ENCODE measurements around the gene ABCA4. TPM values are rescaled to one million over a fixed set of nuclear protein-coding genes. Genes with fewer than 3 reads are reported as not detected.
"Not testable (repeated sequence)": the region's sequence is repeated elsewhere in the genome, so short reads cannot be mapped to it uniquely, and the experiment has no call there.

Gene ABCA4
- total RNA-seq, 1 experiment from 2014 or later: 0.22 TPM

DNA sequence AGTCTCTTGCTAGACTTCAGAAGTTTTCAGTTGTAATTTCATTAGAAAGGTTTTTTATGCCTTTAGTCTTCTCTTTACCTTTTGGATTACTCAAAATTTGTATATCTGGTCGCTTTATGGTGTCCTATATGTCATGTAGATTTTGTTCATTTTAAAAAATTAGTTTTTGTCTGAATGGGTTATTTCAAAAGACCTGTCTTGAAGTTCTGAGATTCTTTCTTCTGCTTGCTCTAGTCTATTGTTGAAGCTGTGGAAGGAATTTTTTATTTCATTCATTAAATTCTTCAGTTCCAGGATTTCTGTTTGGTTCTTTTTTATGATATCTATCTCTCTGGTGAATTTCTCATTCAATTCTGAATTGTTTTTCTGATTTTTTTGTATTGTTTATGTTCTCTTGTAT, 165.2 kb downstream of the ABCA4 start:
- Histone ChIP-seq H3K9ac (ENCODE audit: low read length) (no peak overlapping the region), H3K79me2 (ENCODE audit: insufficient read depth, low read length) (no peaks in the 10 kb centered on the region), H4K20me1 (ENCODE audit: insufficient read depth) (no peaks in the 10 kb centered on the region), H2AFZ (ENCODE audit: low read depth, low read length, poor library complexity, severe bottlenecking) (no peak overlapping the region), H3K4me2 (ENCODE audit: low read length) (no peak overlapping the region), H3K36me3 (ENCODE audit: control insufficient read depth in 1 of 2, insufficient read depth in 2 of 2, low read length in 2 of 2) (no peaks in the 10 kb centered on the region), H3K27me3 (ENCODE audit: insufficient read depth, low read length) (no peaks in the 10 kb centered on the region), H3K9me3 (ENCODE audit: control insufficient read depth in 1 of 2, insufficient read depth in 1 of 2, low read depth in 1 of 2, low read length in 2 of 2) (peaks cover 0 to 8% of the 10 kb centered on the region in 2 experiments; a peak in 1 of 4 replicates), H3K9me2 (ENCODE audit: insufficient read depth) (no peaks in the 10 kb centered on the region), H3K4me3 (replicated peaks in 1 of 2; ENCODE audit: low read depth in 1 of 2, low read length in 2 of 2) (no peak overlapping the region), H3K4me1 (ENCODE audit: control insufficient read depth in 1 of 2, insufficient read depth in 2 of 2, low read length in 2 of 2) (no peaks in the 10 kb centered on the region), H3K27ac (ENCODE audit: low read depth, low read length) (no peak overlapping the region)
- ChIA-PET RAD21 (ENCODE audit: low non-redundant PET in 1 of 2, low total read pairs in 2 of 2, uncharacterized antibody in 2 of 2, unreplicated experiment in 2 of 2) (no interaction called here), CTCF (no interaction called here), POLR2A (no interaction called here)
- DNase-seq (ENCODE audit: low read depth, low spot score) (no peak), ATAC-seq (no peak)
- TF ChIP-seq RAD21 (IDR thresholded peaks at IDR 0.05; ENCODE audit: low read depth): no peak
- TF ChIP-seq ELF1 (IDR thresholded peaks at IDR 0.05; ENCODE audit: borderline replicate concordance, low read depth): no peak
- no peak for TF ChIP-seq POLR2A (IDR thresholded peaks at IDR 0.05; ENCODE audit: borderline replicate concordance, extremely low read depth, insufficient read depth, insufficient read length)
- no peak for TF ChIP-seq ZFX (IDR thresholded peaks at IDR 0.05)
- TF ChIP-seq JUND (IDR thresholded peaks at IDR 0.05): no peak
- TF ChIP-seq, protein P1, sequence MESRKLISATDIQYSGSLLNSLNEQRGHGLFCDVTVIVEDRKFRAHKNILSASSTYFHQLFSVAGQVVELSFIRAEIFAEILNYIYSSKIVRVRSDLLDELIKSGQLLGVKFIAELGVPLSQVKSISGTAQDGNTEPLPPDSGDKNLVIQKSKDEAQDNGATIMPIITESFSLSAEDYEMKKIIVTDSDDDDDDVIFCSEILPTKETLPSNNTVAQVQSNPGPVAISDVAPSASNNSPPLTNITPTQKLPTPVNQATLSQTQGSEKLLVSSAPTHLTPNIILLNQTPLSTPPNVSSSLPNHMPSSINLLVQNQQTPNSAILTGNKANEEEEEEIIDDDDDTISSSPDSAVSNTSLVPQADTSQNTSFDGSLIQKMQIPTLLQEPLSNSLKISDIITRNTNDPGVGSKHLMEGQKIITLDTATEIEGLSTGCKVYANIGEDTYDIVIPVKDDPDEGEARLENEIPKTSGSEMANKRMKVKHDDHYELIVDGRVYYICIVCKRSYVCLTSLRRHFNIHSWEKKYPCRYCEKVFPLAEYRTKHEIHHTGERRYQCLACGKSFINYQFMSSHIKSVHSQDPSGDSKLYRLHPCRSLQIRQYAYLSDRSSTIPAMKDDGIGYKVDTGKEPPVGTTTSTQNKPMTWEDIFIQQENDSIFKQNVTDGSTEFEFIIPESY (IDR thresholded peaks at IDR 0.05; ENCODE audit: extremely low read depth, insufficient replicate concordance, low read length): no peak
- TF ChIP-seq, protein P2, sequence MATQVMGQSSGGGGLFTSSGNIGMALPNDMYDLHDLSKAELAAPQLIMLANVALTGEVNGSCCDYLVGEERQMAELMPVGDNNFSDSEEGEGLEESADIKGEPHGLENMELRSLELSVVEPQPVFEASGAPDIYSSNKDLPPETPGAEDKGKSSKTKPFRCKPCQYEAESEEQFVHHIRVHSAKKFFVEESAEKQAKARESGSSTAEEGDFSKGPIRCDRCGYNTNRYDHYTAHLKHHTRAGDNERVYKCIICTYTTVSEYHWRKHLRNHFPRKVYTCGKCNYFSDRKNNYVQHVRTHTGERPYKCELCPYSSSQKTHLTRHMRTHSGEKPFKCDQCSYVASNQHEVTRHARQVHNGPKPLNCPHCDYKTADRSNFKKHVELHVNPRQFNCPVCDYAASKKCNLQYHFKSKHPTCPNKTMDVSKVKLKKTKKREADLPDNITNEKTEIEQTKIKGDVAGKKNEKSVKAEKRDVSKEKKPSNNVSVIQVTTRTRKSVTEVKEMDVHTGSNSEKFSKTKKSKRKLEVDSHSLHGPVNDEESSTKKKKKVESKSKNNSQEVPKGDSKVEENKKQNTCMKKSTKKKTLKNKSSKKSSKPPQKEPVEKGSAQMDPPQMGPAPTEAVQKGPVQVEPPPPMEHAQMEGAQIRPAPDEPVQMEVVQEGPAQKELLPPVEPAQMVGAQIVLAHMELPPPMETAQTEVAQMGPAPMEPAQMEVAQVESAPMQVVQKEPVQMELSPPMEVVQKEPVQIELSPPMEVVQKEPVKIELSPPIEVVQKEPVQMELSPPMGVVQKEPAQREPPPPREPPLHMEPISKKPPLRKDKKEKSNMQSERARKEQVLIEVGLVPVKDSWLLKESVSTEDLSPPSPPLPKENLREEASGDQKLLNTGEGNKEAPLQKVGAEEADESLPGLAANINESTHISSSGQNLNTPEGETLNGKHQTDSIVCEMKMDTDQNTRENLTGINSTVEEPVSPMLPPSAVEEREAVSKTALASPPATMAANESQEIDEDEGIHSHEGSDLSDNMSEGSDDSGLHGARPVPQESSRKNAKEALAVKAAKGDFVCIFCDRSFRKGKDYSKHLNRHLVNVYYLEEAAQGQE (IDR thresholded peaks at IDR 0.05; ENCODE audit: low read depth): no peak
- TF ChIP-seq EZH2phosphoT487 (IDR thresholded peaks at IDR 0.05; ENCODE audit: borderline replicate concordance): no peak
- no peak for TF ChIP-seq FOSL1 (IDR thresholded peaks at IDR 0.05; ENCODE audit: low read depth)
- no peak for TF ChIP-seq CTCF (IDR thresholded peaks at IDR 0.05 in 2 of 3, conservative IDR thresholded peaks at IDR 0.05 in 1 of 3; ENCODE audit: borderline replicate concordance in 1 of 3, insufficient read depth in 1 of 3, low read depth in 2 of 3, low read length in 2 of 3)
- TF ChIP-seq SP1 (IDR thresholded peaks at IDR 0.05; ENCODE audit: low read depth): no peak
- TF ChIP-seq CEBPB (IDR thresholded peaks at IDR 0.05; ENCODE audit: low read depth): no peak
- BruUV-seq (replicated peaks): no TSS peak
- intact Hi-C loops (cut with micrococcal nuclease): no loop called here

- H3K79me2 ChIP-seq (ENCODE audit: insufficient read depth, low read length); H3K27me3 ChIP-seq (ENCODE audit: insufficient read depth, low read length); H3K36me3 ChIP-seq (ENCODE audit: control insufficient read depth in 1 of 2, insufficient read depth in 2 of 2, low read length in 2 of 2); RAD21 ChIA-PET (ENCODE audit: low non-redundant PET in 1 of 2, low total read pairs in 2 of 2, uncharacterized antibody in 2 of 2, unreplicated experiment in 2 of 2); H3K4me3 ChIP-seq (replicated peaks in 1 of 2; ENCODE audit: low read depth in 1 of 2, low read length in 2 of 2); H4K20me1 ChIP-seq (ENCODE audit: insufficient read depth); H3K9me2 ChIP-seq (ENCODE audit: insufficient read depth); H3K27ac ChIP-seq (ENCODE audit: low read depth, low read length); CTCF ChIA-PET; DNase-seq (ENCODE audit: low read depth, low spot score); H3K4me1 ChIP-seq (ENCODE audit: control insufficient read depth in 1 of 2, insufficient read depth in 2 of 2, low read length in 2 of 2); H2AFZ ChIP-seq (ENCODE audit: low read depth, low read length, poor library complexity, severe bottlenecking); intact Hi-C loops (cut with micrococcal nuclease); H3K9ac ChIP-seq (ENCODE audit: low read length); ATAC-seq; POLR2A ChIA-PET; BruUV-seq (replicated peaks); H3K9me3 ChIP-seq (ENCODE audit: control insufficient read depth in 1 of 2, insufficient read depth in 1 of 2, low read depth in 1 of 2, low read length in 2 of 2); H3K4me2 ChIP-seq (ENCODE audit: low read length): not testable (repeated sequence)
These were observed 173.8 kb downstream of the ABCA4 start for GRCh38 chr1:93947002-93947686.
